Measurements from ENCODE around the gene MCCC1.

Gene MCCC1

DNA sequence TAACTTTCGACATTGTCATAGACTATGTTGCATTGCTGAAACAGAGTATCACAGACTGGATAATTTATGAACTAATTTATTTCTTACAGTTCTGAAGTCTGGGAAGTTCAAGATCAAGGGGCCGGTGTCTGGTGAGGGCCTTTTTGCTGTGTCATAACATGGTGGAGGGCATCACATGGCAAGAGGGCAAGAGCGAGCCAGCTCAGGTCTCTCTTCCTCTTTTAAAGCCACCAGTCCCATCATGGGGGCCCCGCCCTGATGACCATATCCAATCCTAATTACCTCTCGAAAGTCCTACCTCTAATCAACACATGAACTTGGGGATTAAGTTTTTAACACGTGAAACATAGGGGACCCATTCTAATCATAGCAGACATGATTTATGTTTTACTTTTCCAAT lies 85.4 kb downstream of the MCCC1 start:
- H3K4me3 ChIP-seq (ENCODE audit: low read length, poor library complexity, severe bottlenecking): no peak overlapping the region
- TF ChIP-seq EZH2phosphoT487 (IDR thresholded peaks at IDR 0.05; ENCODE audit: borderline replicate concordance): no peak
- TF ChIP-seq, protein P1, sequence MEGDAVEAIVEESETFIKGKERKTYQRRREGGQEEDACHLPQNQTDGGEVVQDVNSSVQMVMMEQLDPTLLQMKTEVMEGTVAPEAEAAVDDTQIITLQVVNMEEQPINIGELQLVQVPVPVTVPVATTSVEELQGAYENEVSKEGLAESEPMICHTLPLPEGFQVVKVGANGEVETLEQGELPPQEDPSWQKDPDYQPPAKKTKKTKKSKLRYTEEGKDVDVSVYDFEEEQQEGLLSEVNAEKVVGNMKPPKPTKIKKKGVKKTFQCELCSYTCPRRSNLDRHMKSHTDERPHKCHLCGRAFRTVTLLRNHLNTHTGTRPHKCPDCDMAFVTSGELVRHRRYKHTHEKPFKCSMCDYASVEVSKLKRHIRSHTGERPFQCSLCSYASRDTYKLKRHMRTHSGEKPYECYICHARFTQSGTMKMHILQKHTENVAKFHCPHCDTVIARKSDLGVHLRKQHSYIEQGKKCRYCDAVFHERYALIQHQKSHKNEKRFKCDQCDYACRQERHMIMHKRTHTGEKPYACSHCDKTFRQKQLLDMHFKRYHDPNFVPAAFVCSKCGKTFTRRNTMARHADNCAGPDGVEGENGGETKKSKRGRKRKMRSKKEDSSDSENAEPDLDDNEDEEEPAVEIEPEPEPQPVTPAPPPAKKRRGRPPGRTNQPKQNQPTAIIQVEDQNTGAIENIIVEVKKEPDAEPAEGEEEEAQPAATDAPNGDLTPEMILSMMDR (conservative IDR thresholded peaks at IDR 0.05; ENCODE audit: low read length): no peak
- no peak overlapping the region for H3K9ac ChIP-seq (ENCODE audit: low read depth, low read length, poor library complexity, severe bottlenecking)
- H3K9me3 ChIP-seq (ENCODE audit: insufficient read depth, low read depth, low read length): no peaks in the 10 kb centered on the region
- no peaks in the 10 kb centered on the region for H3K79me2 ChIP-seq (ENCODE audit: insufficient read depth, low read length)
- no peak overlapping the region for H2AFZ ChIP-seq (ENCODE audit: low read length)
- H3K27me3 ChIP-seq (ENCODE audit: insufficient read depth, low read length, poor library complexity, severe bottlenecking): no peaks in the 10 kb centered on the region
- no peaks in the 10 kb centered on the region for H3K9me2 ChIP-seq (replicated peaks; ENCODE audit: low read depth, low read length)
- H3K36me3 ChIP-seq (ENCODE audit: insufficient read depth, low read length): peaks cover 35% of the 10 kb centered on the region; the same call in 1 of the 2 replicates
- H3F3A ChIP-seq (ENCODE audit: low read depth): no peaks in the 10 kb centered on the region
- no peaks in the 10 kb centered on the region for H3K4me1 ChIP-seq (ENCODE audit: insufficient read depth, low read length, poor library complexity, severe bottlenecking)
- no peaks in the 10 kb centered on the region for H4K20me1 ChIP-seq (ENCODE audit: insufficient read depth, low read length, poor library complexity, severe bottlenecking)
- H3K4me2 ChIP-seq (ENCODE audit: low read depth, low read length, poor library complexity, severe bottlenecking): no peak overlapping the region

DNA sequence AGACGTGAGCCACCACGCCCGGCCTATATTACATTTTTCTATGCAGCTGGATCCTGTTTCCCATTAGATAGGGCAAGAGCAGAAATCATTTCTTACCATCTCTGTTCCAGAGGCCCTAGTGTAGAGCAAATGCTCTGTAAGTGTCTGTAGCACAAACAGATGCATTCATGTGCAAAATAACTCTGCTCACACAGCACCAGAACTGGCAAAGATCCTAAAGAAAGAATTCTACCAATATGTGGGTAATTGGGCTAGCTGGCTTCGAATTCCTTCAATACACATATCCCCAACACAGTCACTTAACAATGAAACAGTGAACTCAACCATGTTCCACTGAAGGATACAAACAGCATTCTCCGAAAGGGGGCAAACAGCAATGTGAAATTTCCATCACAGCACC lies 86.2 kb downstream of the MCCC1 start:
- Histone ChIP-seq H3K9ac (ENCODE audit: low read depth, low read length, poor library complexity, severe bottlenecking) (no peak overlapping the region), H3K36me3 (ENCODE audit: insufficient read depth, low read length) (peaks cover 28% of the 10 kb centered on the region; the same call in 1 of the 2 replicates), H3F3A (ENCODE audit: low read depth) (no peaks in the 10 kb centered on the region), H3K79me2 (ENCODE audit: insufficient read depth, low read length) (no peaks in the 10 kb centered on the region), H3K4me3 (ENCODE audit: low read length, poor library complexity, severe bottlenecking) (no peak overlapping the region), H3K4me2 (ENCODE audit: low read depth, low read length, poor library complexity, severe bottlenecking) (no peak overlapping the region), H4K20me1 (ENCODE audit: insufficient read depth, low read length, poor library complexity, severe bottlenecking) (no peaks in the 10 kb centered on the region), H3K4me1 (ENCODE audit: insufficient read depth, low read length, poor library complexity, severe bottlenecking) (no peaks in the 10 kb centered on the region), H3K9me2 (replicated peaks; ENCODE audit: low read depth, low read length) (no peaks in the 10 kb centered on the region), H3K9me3 (ENCODE audit: insufficient read depth, low read depth, low read length) (no peaks in the 10 kb centered on the region), H3K27me3 (ENCODE audit: insufficient read depth, low read length, poor library complexity, severe bottlenecking) (no peaks in the 10 kb centered on the region), H2AFZ (ENCODE audit: low read length) (no peak overlapping the region)
- no peak for TF ChIP-seq EZH2phosphoT487 (IDR thresholded peaks at IDR 0.05; ENCODE audit: borderline replicate concordance)
- TF ChIP-seq, protein P1 (conservative IDR thresholded peaks at IDR 0.05; ENCODE audit: low read length): no peak

DNA sequence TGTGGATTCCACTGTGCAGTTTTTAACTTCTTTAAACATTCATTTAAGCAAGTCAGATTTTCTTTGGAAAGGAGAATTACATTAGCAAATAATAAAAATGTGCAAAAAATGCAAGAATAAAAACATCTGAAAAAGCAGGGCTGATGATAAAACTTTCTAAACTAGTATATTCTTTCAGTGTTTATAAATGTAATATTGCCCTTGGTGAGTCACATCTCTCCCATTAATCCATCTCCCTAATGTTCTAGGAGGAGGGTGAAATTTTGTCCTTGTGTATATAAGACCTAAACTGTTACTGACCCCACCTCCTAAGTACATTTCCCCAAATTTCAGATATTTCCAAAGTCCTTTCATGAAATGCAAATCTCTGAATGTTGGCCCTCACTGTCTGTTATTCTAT lies 90.5 kb downstream of the MCCC1 start:
- H4K20me1 ChIP-seq (ENCODE audit: insufficient read depth, low read length, poor library complexity, severe bottlenecking): no peaks in the 10 kb centered on the region
- H3K9me2 ChIP-seq (replicated peaks; ENCODE audit: low read depth, low read length): no peaks in the 10 kb centered on the region
- H3K4me2 ChIP-seq (ENCODE audit: low read depth, low read length, poor library complexity, severe bottlenecking): no peak overlapping the region
- no peak overlapping the region for H3K9ac ChIP-seq (ENCODE audit: low read depth, low read length, poor library complexity, severe bottlenecking)
- H3F3A ChIP-seq (ENCODE audit: low read depth): no peaks in the 10 kb centered on the region
- no peaks in the 10 kb centered on the region for H3K4me1 ChIP-seq (ENCODE audit: insufficient read depth, low read length, poor library complexity, severe bottlenecking)
- no peak overlapping the region for H2AFZ ChIP-seq (ENCODE audit: low read length)
- no peak for TF ChIP-seq EZH2phosphoT487 (IDR thresholded peaks at IDR 0.05; ENCODE audit: borderline replicate concordance)
- TF ChIP-seq, protein P1 (conservative IDR thresholded peaks at IDR 0.05; ENCODE audit: low read length): no peak
- no peaks in the 10 kb centered on the region for H3K9me3 ChIP-seq (ENCODE audit: insufficient read depth, low read depth, low read length)
- peaks cover 2% of the 10 kb centered on the region; the same call in 1 of the 2 replicates for H3K36me3 ChIP-seq (ENCODE audit: insufficient read depth, low read length)
- no peaks in the 10 kb centered on the region for H3K27me3 ChIP-seq (ENCODE audit: insufficient read depth, low read length, poor library complexity, severe bottlenecking)
- H3K79me2 ChIP-seq (ENCODE audit: insufficient read depth, low read length): no peaks in the 10 kb centered on the region
- H3K4me3 ChIP-seq (ENCODE audit: low read length, poor library complexity, severe bottlenecking): no peak overlapping the region
